Upper lobe of right lung (tissue), 1 donor: Measurements from ENCODE around the gene VWF. TPM values are rescaled to one million over a fixed set of nuclear protein-coding genes. Genes with fewer than 3 reads are reported as not detected.

Source experiments
- ATAC-seq: fragments of 200-7000 bp; cut with Tn5 transposase; one replicate; pipeline ENCODE4 v1.9.1; 2020; ENCODE audit warnings: mild to moderate bottlenecking, moderate library complexity
- DNase-seq: peaks from one replicate; pipeline ENCODE4 v3.0.0-alpha.2; 2020
- H3K27ac ChIP-seq: fragments of 200-600 bp; one replicate; pipeline ENCODE4 v1.8.0; 2022
- H3K27me3 ChIP-seq: fragments of 200-600 bp; one replicate; pipeline ENCODE4 v1.8.0; 2022; ENCODE audit warnings: mild to moderate bottlenecking
- H3K36me3 ChIP-seq: fragments of 200-600 bp; one replicate; pipeline ENCODE4 v1.8.0; 2022
- H3K4me1 ChIP-seq: fragments of 200-600 bp; one replicate; pipeline ENCODE4 v1.8.0; 2022
- H3K4me3 ChIP-seq: fragments of 200-600 bp; one replicate; pipeline ENCODE4 v1.8.0; 2022; ENCODE audit warnings: mild to moderate bottlenecking
- H3K9me3 ChIP-seq: fragments of 200-600 bp; one replicate; pipeline ENCODE4 v1.8.0; 2022
- CTCF ChIP-seq: fragments of 200-600 bp; IDR thresholded peaks from one replicate; pipeline ENCODE4 v1.8.0; 2022; ENCODE audit warnings: antibody characterized with exemption
- intact Hi-C: fragments of 100-400 bp; cut with DNase I; formaldehyde crosslinking; loops from one replicate; pipeline ENCODE4 v1.11.0; 2022
- total RNA-seq: library from RNA; stranded (reverse); fragmentation: NEBNext Ultra II Directional; extraction: Animal tissue kit (Norgen Biotek cat#: 25700); gene quantifications from one replicate; pipeline ENCODE4 v1.2.1, GENCODE V29; 2021
- donor health status: DM: no; HTN: yes; CAD: no; lungs with severe emphysema.

The VWF gene
- total RNA-seq, 1 donor from 2014 or later, result 729 TPM

- DNase-seq (no peak), ATAC-seq (no peak)
- intact Hi-C loops, result no loop called here
- H3K4me1 ChIP-seq, result peaks cover 18% of the 10 kb centered on the region
- H3K27ac ChIP-seq, result no peak overlapping the region
- TF ChIP-seq CTCF, result no peak
- no peaks in the 10 kb centered on the region for H3K9me3 ChIP-seq
- peaks cover 9% of the 10 kb centered on the region for H3K36me3 ChIP-seq
- no peaks in the 10 kb centered on the region for H3K27me3 ChIP-seq
- no peak overlapping the region for H3K4me3 ChIP-seq
Measured at GRCh38 chr12:6058481-6059161, 65.8 kb downstream of the VWF start.

DNA sequence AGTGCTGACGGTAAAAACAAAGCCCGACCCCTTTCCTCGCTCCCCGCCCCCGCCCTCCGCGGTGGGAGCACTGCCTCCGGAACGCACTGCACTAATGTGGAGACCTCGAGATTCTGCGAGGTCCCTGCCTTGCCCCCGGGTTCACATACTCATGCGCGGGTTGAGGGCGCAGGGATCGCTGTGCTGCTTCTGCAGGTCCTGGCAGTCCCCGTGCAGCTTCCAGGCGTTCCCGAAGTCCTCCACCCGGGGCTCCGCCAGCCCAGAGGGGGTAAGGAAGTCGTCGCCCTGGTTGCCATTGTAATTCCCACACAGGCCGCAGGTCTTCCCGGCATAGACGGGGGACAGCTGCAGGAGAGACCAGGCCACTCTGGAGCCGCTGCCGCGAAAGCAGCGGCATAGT lies 66.8 kb downstream of the VWF start:
- DNase-seq, result no peak
- H3K27me3 ChIP-seq, result no peaks in the 10 kb centered on the region
- intact Hi-C loops, result no loop called here

GRCh38 chr12:6056406-6057240 lies 67.8 kb downstream of the VWF start:
- Histone ChIP-seq H3K36me3 (peaks cover 4% of the 10 kb centered on the region), H3K27ac (no peak overlapping the region), H3K4me3 (no peak overlapping the region), H3K9me3 (no peaks in the 10 kb centered on the region), H3K27me3 (no peaks in the 10 kb centered on the region), H3K4me1 (peaks cover 12% of the 10 kb centered on the region)
- no peak for DNase-seq
- intact Hi-C loops, result no loop called here
- peak; percentile 24 for ATAC-seq
- TF ChIP-seq CTCF, result peak; percentile 25

More for the DNA sequence above, 66.8 kb downstream of the VWF start:
- H3K36me3 ChIP-seq, result peaks cover 9% of the 10 kb centered on the region
- no peaks in the 10 kb centered on the region for H3K9me3 ChIP-seq
- H3K4me3 ChIP-seq, result no peak overlapping the region
- no peak for ATAC-seq
- peaks cover 18% of the 10 kb centered on the region for H3K4me1 ChIP-seq
- no peak for TF ChIP-seq CTCF
- no peak overlapping the region for H3K27ac ChIP-seq

GRCh38 chr12:6053541-6053940 lies 70.9 kb downstream of the VWF start:
- Histone ChIP-seq H3K4me3 (no peak overlapping the region), H3K27me3 (no peaks in the 10 kb centered on the region), H3K4me1 (peaks cover 8% of the 10 kb centered on the region), H3K27ac (peak overlapping the region; percentile 11), H3K9me3 (no peaks in the 10 kb centered on the region), H3K36me3 (no peaks in the 10 kb centered on the region)
- intact Hi-C loops, result no loop called here
- TF ChIP-seq CTCF, result no peak
- ATAC-seq (peak; percentile 37), DNase-seq (no peak)

GRCh38 chr12:6052940-6053329 lies 71.5 kb downstream of the VWF start:
- DNase-seq, result no peak
- Histone ChIP-seq H3K4me3 (no peak overlapping the region), H3K9me3 (no peaks in the 10 kb centered on the region), H3K36me3 (no peaks in the 10 kb centered on the region), H3K4me1 (peaks cover 8% of the 10 kb centered on the region), H3K27ac (peak overlapping the region; percentile 11), H3K27me3 (no peaks in the 10 kb centered on the region)
- intact Hi-C loops, result no loop called here
- ATAC-seq, result no peak
- no peak for TF ChIP-seq CTCF
